ENCODE results near the gene SLC7A1. TPM values are rescaled to one million over a fixed set of nuclear protein-coding genes. Genes with fewer than 3 reads are reported as not detected.

The SLC7A1 gene
- total RNA-seq, 2 donors from 2014 or later: 191 to 193 TPM

DNA sequence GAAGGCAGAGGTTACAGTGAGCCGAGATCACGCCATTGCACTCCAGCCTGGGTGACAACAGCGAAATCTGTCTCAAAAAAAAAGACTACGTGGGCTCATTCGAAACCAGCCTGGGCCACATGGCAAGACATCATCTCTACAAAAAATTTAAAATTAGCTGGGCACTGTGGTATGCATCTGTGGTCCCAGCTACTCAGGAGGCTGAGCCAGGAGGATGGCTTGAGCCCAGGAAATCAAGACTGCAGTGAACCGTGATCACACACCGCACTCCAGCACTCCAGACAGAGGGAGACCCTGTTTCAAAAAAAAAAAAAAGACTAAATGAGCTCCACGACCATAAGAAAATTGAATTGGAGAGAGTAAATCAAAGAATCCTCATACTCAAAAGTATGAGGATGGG lies 53.1 kb downstream of the SLC7A1 start:
- Mint-ChIP-seq H3K27ac (peak overlapping the region; percentile 42), H3K4me1 (ENCODE audit: low read depth) (peaks cover 67% of the 10 kb centered on the region), H3K27me3 (ENCODE audit: low read depth) (no peaks in the 10 kb centered on the region), H3K36me3 (ENCODE audit: insufficient read depth in 2 of 2) (peaks cover 6 to 22% of the 10 kb centered on the region in 2 donors), H3K4me3 (peak overlapping the region; percentile 40 to 50), H3K9me3 (no peaks in the 10 kb centered on the region)
- DNase-seq (no peak), ATAC-seq (replicated peaks in 1 of 2) (no peak)

DNA sequence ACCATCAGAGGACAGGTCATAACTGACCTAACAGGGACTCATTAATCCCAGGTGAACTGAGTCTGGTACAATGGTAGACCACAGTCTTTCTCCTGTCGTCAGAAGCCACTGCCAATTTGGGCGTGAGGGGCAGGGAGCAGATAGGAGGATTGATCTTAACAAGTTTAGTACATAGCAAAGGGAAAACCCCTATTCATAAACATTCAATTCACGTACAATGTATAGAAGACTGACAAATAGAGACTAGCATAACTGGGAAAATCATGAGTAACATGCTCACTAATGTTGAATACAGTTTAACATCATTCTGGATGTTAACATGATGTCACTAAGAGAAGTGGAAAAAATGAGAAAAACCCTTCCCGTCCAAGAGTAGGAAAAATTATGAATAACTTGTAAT lies 54.1 kb downstream of the SLC7A1 start:
- Mint-ChIP-seq H3K27ac (peak overlapping the region; percentile 74), H3K9me3 (no peaks in the 10 kb centered on the region), H3K36me3 (ENCODE audit: insufficient read depth in 2 of 2) (peaks cover 4 to 22% of the 10 kb centered on the region in 2 donors), H3K4me1 (ENCODE audit: low read depth) (peaks cover 64% of the 10 kb centered on the region), H3K27me3 (ENCODE audit: low read depth) (no peaks in the 10 kb centered on the region), H3K4me3 (no peak overlapping the region)
- peak in 1 of 2 donors; percentile 29 for ATAC-seq (replicated peaks in 1 of 2)
- DNase-seq: no peak

DNA sequence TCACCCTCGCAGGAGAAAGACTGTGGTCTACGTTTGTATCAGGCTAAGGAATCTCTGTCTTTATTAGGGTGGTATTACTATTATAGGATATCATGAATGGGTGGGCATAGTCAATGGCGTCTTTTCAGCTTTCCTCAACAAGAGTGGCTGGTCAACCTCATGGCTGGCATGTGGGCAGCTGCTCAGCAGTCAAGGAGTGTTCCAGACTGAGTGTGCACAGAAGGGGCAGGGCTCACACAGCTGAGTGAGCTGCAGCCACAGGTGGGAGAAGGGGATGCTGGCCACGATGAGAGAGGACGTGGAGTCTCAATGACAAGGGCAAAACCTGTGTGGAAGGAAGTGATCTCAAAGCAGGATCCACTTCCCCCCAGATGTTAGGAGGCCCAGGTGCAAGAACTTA lies 54.7 kb downstream of the SLC7A1 start:
- H3K27me3 Mint-ChIP-seq (ENCODE audit: low read depth): no peaks in the 10 kb centered on the region
- ATAC-seq (replicated peaks in 1 of 2): no peak
- no peak overlapping the region for H3K4me3 Mint-ChIP-seq
- H3K36me3 Mint-ChIP-seq (ENCODE audit: insufficient read depth in 2 of 2): peaks cover 4 to 24% of the 10 kb centered on the region in 2 donors
- peaks cover 58% of the 10 kb centered on the region for H3K4me1 Mint-ChIP-seq (ENCODE audit: low read depth)
- H3K27ac Mint-ChIP-seq: peak overlapping the region; percentile 74
- H3K9me3 Mint-ChIP-seq: no peaks in the 10 kb centered on the region
- no peak for DNase-seq

DNA sequence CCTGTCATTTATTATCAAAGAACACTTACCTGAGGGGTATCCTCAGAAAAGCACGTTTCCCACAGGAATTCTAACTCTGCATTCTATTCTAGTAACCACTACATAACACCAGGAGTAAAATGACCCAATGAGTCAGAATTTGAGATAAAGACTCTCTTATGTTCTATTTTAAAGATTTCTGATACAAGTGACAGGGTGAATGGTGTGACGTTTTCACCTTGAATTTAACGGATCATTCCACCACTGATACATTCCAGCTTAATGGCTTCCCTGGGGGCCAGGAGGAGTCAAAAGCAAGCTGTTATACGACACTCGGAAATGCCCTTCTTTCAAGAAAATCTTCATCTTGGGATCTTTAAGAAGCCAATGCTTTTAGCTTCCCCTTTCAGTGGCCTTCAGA lies 55.2 kb downstream of the SLC7A1 start:
- Mint-ChIP-seq H3K27ac (no peak overlapping the region), H3K9me3 (no peaks in the 10 kb centered on the region), H3K36me3 (ENCODE audit: insufficient read depth in 2 of 2) (peaks cover 4 to 21% of the 10 kb centered on the region in 2 donors), H3K4me3 (no peak overlapping the region), H3K27me3 (ENCODE audit: low read depth) (no peaks in the 10 kb centered on the region), H3K4me1 (ENCODE audit: low read depth) (peaks cover 53% of the 10 kb centered on the region)
- ATAC-seq (replicated peaks in 1 of 2) (no peak), DNase-seq (no peak)

DNA sequence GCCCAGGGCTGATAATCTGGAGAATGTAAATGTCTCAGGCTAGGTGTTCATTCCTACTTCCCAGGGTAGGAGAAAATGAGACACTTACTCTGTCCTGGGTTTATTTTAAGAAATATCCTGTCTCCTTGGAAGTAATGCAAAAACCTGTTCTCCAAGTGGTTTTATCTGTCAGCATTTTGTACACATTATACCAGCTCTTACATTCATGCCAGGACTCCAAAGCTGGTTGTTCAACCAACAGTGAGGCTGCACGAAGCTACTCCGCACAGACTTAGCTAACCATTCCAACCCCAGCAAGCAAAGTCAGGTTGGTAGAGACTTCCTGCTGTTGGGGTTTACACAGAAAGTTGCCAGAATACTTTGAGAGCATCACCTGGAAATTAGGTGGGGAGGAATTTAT lies 55.6 kb downstream of the SLC7A1 start:
- no peaks in the 10 kb centered on the region for H3K27me3 Mint-ChIP-seq (ENCODE audit: low read depth)
- peaks cover 49% of the 10 kb centered on the region for H3K4me1 Mint-ChIP-seq (ENCODE audit: low read depth)
- no peak for ATAC-seq (replicated peaks in 1 of 2)
- peaks cover 4 to 21% of the 10 kb centered on the region in 2 donors for H3K36me3 Mint-ChIP-seq (ENCODE audit: insufficient read depth in 2 of 2)
- H3K9me3 Mint-ChIP-seq: no peaks in the 10 kb centered on the region
- no peak for DNase-seq
- no peak overlapping the region for H3K4me3 Mint-ChIP-seq
- H3K27ac Mint-ChIP-seq: no peak overlapping the region

DNA sequence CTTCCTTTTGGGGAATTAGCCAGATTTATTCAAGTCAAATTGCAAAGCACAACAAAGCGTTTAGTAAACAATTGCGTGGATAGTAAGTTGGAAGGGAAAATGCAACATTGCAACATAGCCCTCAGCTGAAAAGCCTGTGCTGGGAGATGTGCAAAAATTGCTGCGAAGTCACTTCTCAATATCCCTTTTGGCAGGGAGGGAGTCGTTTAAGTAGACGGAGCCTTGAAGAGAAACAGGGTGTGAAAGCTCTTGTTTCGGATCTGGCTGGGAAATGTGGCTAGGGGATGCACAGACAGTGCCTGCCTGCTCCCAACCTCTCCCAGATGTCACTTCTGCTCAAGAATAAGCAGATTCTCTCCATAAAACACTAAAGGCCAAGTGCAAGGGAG lies 56.8 kb downstream of the SLC7A1 start:
- Mint-ChIP-seq H3K36me3 (ENCODE audit: insufficient read depth in 2 of 2) (peaks cover 7 to 27% of the 10 kb centered on the region in 2 donors), H3K4me3 (no peak overlapping the region), H3K4me1 (ENCODE audit: low read depth) (peaks cover 36% of the 10 kb centered on the region), H3K27me3 (ENCODE audit: low read depth) (no peaks in the 10 kb centered on the region), H3K9me3 (no peaks in the 10 kb centered on the region), H3K27ac (no peak overlapping the region)
- ATAC-seq (replicated peaks in 1 of 2) (no peak), DNase-seq (no peak)

DNA sequence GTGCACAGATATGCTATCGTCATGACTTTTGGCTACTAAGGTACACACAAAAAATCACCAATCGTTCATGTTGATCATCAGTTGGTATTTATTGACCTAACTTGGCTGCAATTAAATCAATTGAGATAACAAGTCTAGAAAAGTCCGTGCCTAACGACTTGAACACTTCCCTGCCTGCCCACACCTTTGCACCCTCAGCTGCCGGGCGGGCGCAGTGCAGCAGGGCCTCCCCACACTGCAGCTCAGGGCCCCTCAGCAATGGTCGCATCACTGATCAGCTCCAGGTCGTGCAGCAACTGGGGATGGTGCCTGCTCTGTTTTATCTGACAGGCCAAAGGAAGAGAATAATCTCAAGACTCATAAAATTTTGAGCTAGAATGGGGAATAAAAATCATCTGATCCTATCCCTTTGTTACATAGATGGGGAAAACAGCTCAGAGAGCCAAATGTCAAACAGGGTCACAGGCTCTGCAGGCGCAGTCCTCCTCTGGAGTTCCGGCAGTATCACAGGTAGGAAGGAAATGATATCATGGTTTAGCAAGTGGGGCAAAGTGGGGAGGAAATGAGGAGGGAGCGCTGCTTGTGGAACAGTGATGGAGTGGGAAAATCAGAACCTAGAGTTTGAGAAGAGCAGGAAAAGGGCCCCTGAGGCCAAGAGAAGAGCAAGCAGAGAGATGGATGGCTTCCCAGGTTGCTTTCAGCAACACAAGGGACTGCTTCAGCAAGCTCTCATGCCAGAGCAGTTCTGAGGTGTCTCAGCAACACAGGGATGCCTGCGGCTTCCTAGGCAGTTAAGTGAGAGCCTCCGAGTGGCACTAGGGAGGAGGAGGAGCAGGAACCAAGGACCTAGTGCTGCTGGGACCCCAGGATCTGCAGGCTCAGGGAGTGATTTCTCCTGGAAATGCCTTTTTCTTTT lies 57.5 kb downstream of the SLC7A1 start:
- H3K4me3 Mint-ChIP-seq: no peak overlapping the region
- H3K4me1 Mint-ChIP-seq (ENCODE audit: low read depth): peaks cover 30% of the 10 kb centered on the region
- DNase-seq: no peak
- H3K27ac Mint-ChIP-seq: no peak overlapping the region
- ATAC-seq (replicated peaks in 1 of 2): no peak
- no peaks in the 10 kb centered on the region for H3K9me3 Mint-ChIP-seq
- peaks cover 8 to 29% of the 10 kb centered on the region in 2 donors for H3K36me3 Mint-ChIP-seq (ENCODE audit: insufficient read depth in 2 of 2)
- H3K27me3 Mint-ChIP-seq (ENCODE audit: low read depth): no peaks in the 10 kb centered on the region

DNA sequence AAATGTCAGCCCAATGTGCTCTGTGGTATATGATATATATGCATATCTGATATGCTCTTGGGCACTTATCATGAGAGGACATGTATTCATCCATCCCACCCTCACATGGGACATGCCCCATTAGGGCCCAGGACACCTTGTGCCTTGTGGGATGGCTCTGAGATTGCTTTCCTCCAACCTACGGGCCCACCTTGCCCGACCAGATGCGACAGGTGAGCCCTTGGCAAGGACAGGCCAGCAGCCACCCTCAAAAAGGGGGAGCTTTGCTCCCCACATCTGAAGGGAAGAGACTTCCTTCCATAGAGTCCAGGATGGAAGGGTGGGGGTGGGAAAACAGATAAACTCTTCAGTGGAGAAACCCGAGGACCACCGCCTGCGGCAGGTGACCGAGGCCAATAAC lies 58.6 kb downstream of the SLC7A1 start:
- peaks cover 19% of the 10 kb centered on the region for H3K4me1 Mint-ChIP-seq (ENCODE audit: low read depth)
- no peaks in the 10 kb centered on the region for H3K9me3 Mint-ChIP-seq
- DNase-seq (no peak), ATAC-seq (replicated peaks in 1 of 2) (no peak)
- H3K36me3 Mint-ChIP-seq (ENCODE audit: insufficient read depth in 2 of 2): peaks cover 14 to 32% of the 10 kb centered on the region in 2 donors
- no peak overlapping the region for H3K4me3 Mint-ChIP-seq
- no peak overlapping the region for H3K27ac Mint-ChIP-seq
- no peaks in the 10 kb centered on the region for H3K27me3 Mint-ChIP-seq (ENCODE audit: low read depth)

DNA sequence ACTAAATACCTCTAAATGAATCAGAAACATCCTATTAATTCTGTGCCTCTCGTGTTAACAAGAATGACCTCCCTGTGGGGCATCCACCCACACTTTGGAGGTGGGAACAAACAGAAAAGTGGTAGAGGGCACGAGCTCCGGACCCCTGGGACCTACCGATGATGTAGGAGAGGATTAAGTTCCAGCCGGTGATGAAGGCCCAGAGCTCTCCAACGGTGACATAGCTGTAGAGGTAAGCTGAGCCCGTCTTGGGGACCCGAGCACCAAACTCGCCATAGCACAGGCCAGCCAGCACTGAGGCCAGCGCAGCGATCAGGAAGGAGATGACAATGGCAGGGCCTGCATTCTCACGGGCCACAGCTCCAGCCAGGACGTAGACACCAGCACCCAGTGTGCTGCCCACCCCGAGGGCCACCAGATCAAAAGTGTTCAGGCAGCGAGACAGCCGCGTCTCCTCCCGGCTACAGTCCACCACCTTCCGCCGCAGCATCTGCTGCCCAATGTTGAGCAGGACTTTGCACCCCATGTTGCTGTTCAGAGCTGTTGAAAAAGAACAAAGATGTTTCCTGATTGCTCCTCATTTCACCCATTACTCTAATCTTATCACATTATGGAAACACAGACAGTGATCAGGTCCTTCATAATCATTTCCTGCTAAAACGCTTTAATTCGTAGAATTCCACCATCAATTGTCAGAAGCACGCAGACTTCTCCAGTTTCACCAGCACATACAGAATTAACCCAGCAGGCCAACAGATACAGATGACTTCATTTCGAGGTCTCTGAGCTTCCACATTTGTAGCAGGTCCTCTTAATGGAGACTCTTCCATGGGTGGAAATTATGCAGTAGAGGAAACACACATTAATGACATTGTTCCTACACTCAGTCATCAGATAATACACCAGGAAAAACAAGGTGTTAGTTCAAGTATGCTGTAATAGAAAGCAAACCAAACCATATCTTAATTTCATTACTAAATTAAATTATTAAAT lies 59.5 kb downstream of the SLC7A1 start:
- Mint-ChIP-seq H3K27ac (no peak overlapping the region), H3K4me3 (no peak overlapping the region), H3K36me3 (ENCODE audit: insufficient read depth in 2 of 2) (peaks cover 12 to 27% of the 10 kb centered on the region in 2 donors), H3K4me1 (ENCODE audit: low read depth) (peaks cover 11% of the 10 kb centered on the region), H3K27me3 (ENCODE audit: low read depth) (no peaks in the 10 kb centered on the region), H3K9me3 (no peaks in the 10 kb centered on the region)
- ATAC-seq (replicated peaks in 1 of 2) (no peak), DNase-seq (no peak)

DNA sequence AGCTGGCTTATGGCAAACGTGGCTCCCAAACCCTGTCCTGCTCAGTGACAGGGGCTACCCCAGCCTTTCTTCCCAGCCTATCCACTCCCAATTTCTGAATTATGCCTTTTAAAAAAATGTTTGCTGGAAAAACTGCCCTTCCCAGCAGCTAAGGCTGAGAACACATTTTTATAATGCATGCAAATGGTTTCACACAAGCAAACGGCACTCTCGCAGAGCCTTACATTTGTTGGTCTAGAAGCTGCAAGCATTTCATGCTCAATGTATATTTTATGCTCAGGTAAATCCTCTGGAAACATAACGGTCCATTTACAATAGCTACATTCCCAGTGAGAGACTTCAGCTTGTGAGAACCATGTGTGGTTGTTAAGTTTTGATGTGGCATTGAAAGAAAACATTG lies 61.4 kb downstream of the SLC7A1 start:
- no peaks in the 10 kb centered on the region for H3K27me3 Mint-ChIP-seq (ENCODE audit: low read depth)
- no peak overlapping the region for H3K27ac Mint-ChIP-seq
- no peak overlapping the region for H3K4me3 Mint-ChIP-seq
- H3K9me3 Mint-ChIP-seq: no peaks in the 10 kb centered on the region
- H3K4me1 Mint-ChIP-seq (ENCODE audit: low read depth): peaks cover 8% of the 10 kb centered on the region
- ATAC-seq (replicated peaks in 1 of 2) (no peak), DNase-seq (no peak)
- peaks cover 12 to 41% of the 10 kb centered on the region in 2 donors for H3K36me3 Mint-ChIP-seq (ENCODE audit: insufficient read depth in 2 of 2)

DNA sequence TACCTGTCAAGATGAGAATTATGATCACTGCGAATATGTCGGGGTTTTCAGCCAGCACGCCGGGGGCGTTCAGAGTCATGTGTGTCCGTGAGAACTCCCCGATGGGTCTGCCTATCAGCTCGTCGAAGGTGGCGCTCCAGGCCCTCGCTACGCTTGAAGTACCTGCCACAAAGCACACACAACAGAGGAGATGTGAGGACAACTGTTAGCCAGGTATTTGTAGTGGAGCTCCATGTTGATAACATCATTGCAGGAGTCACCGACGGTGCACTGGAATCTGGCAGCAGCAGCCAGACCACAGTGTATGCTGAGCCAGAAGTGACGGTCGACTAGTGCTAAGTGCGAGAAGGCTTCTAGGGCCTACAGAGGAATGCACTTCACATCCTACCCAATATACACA lies 62.7 kb downstream of the SLC7A1 start:
- H3K4me3 Mint-ChIP-seq: no peak overlapping the region
- H3K27me3 Mint-ChIP-seq (ENCODE audit: low read depth): no peaks in the 10 kb centered on the region
- peaks cover 3% of the 10 kb centered on the region for H3K4me1 Mint-ChIP-seq (ENCODE audit: low read depth)
- peaks cover 12 to 37% of the 10 kb centered on the region in 2 donors for H3K36me3 Mint-ChIP-seq (ENCODE audit: insufficient read depth in 2 of 2)
- no peaks in the 10 kb centered on the region for H3K9me3 Mint-ChIP-seq
- DNase-seq: no peak
- no peak for ATAC-seq (replicated peaks in 1 of 2)
- peak overlapping the region; percentile 57 for H3K27ac Mint-ChIP-seq

DNA sequence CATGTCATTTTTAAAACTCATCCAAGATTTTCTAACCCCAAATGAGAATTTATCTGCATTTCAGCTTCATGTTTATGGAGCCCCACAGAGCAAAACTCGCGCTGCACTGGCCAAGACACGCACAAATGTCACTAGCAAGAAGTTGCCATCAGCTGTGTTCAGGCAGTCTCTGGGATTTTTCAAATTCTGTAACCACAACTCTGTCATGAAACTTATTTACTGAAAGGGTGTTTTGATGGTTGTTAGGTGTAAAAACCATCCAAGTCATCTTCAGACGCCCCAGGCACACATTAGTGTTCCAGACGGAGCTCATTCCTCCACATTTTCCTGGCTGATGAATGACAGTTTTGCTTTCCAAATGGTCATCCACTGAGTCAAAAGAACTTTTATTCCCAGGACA lies 63.4 kb downstream of the SLC7A1 start:
- ATAC-seq (replicated peaks in 1 of 2): no peak
- H3K27ac Mint-ChIP-seq: no peak overlapping the region
- H3K9me3 Mint-ChIP-seq: no peaks in the 10 kb centered on the region
- H3K27me3 Mint-ChIP-seq (ENCODE audit: low read depth): no peaks in the 10 kb centered on the region
- no peak overlapping the region for H3K4me3 Mint-ChIP-seq
- H3K36me3 Mint-ChIP-seq (ENCODE audit: insufficient read depth in 2 of 2): peaks cover 10 to 37% of the 10 kb centered on the region in 2 donors
- no peaks in the 10 kb centered on the region for H3K4me1 Mint-ChIP-seq (ENCODE audit: low read depth)
- no peak for DNase-seq

DNA sequence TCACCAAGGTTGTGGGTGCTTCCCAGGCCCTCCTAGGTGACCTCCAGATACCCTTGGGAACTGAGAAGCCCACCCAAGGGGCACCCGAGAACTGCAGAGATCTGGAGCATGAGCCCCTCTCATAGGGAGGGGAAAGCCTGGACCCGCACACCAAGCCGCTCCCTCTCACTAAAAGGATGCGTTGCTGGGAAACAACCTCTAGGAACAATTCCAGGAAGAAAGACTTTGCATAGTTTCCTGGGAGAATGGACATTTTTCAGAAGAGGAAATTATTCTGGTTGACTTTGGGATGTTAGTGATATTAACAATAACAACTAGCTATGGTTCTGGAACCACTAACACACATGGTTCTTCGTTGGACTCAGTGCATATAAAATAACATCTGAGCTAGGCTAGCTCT lies 64.6 kb downstream of the SLC7A1 start:
- no peaks in the 10 kb centered on the region for H3K9me3 Mint-ChIP-seq
- no peak overlapping the region for H3K27ac Mint-ChIP-seq
- H3K36me3 Mint-ChIP-seq (ENCODE audit: insufficient read depth in 2 of 2): peaks cover 12 to 38% of the 10 kb centered on the region in 2 donors
- no peak overlapping the region for H3K4me3 Mint-ChIP-seq
- ATAC-seq (replicated peaks in 1 of 2): no peak
- DNase-seq: no peak
- H3K27me3 Mint-ChIP-seq (ENCODE audit: low read depth): no peaks in the 10 kb centered on the region
- H3K4me1 Mint-ChIP-seq (ENCODE audit: low read depth): no peaks in the 10 kb centered on the region
